Gastrocnemius medialis (tissue), 4 donors: ENCODE data around the gene ANO9.

Experiments
- POLR2A ChIP-seq, 2 donors: fragments of 450-650 bp; IDR thresholded peaks; one replicate each; pipeline ENCODE4 v1.6.1; 2017; ENCODE audit warnings: antibody characterized with exemption in 2 of 2, mild to moderate bottlenecking in 2 of 2, moderate library complexity in 2 of 2
- TF ChIP-seq, protein P1 (sequence below), 5 experiments: fragments of 450-650 bp in 3 of 5; fragments of 200-600 bp in 2 of 5; sonication (generic) in 2 of 5; IDR thresholded peaks in 4 of 5; conservative IDR thresholded peaks in 1 of 5; 1 replicate in 4 of 5; 2 replicates in 1 of 5; pipeline ENCODE4 v1.5.1; 2016 to 2019; ENCODE audit warnings: antibody characterized with exemption in 5 of 5, mild to moderate bottlenecking in 3 of 5, moderate library complexity in 3 of 5

DNA sequence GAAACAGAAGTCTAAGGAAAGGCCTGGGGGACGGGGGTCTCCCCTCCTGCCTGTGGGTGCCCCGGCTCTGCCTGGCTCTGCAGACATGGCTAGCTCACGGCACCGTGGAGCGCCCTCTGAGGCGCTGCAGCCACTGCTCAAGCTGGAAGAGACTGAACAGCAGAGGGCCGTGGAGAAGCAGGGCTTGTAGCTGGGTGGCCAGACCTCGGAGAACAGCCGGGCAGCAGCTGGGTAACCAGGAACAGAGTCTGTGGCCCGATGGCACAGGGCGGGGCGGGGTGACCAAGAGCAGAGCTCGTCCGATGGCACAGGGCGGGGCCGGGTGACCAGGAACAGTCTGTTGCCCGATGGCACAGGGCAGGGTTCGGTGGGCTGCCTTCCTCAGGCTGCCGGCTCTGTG is 47.2 kb upstream of the ANO9 start:
- TF ChIP-seq, protein P1, sequence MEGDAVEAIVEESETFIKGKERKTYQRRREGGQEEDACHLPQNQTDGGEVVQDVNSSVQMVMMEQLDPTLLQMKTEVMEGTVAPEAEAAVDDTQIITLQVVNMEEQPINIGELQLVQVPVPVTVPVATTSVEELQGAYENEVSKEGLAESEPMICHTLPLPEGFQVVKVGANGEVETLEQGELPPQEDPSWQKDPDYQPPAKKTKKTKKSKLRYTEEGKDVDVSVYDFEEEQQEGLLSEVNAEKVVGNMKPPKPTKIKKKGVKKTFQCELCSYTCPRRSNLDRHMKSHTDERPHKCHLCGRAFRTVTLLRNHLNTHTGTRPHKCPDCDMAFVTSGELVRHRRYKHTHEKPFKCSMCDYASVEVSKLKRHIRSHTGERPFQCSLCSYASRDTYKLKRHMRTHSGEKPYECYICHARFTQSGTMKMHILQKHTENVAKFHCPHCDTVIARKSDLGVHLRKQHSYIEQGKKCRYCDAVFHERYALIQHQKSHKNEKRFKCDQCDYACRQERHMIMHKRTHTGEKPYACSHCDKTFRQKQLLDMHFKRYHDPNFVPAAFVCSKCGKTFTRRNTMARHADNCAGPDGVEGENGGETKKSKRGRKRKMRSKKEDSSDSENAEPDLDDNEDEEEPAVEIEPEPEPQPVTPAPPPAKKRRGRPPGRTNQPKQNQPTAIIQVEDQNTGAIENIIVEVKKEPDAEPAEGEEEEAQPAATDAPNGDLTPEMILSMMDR (IDR thresholded peaks at IDR 0.05 in 4 of 5, conservative IDR thresholded peaks at IDR 0.05 in 1 of 5), result no peak
- TF ChIP-seq POLR2A (IDR thresholded peaks at IDR 0.05), result no peak
